Esophagus muscularis mucosa (tissue), 2 donors: ENCODE measurements around the gene IL15RA.

Experiments used
- POLR2A ChIP-seq: fragments of 450-650 bp; IDR thresholded peaks from one replicate; pipeline ENCODE4 v1.6.1; 2017; ENCODE audit warnings: antibody characterized with exemption, moderate library complexity, mild to moderate bottlenecking, low read depth
- POLR2AphosphoS5 ChIP-seq, 2 donors: sonication (generic); formaldehyde crosslinking; IDR thresholded peaks; one replicate each; pipeline ENCODE4 v1.6.1; 2017; ENCODE audit warnings: antibody characterized with exemption in 2 of 2

- TF ChIP-seq POLR2AphosphoS5 (IDR thresholded peaks at IDR 0.05) (no peak), POLR2A (no peak)
These were observed 39.1 kb downstream of the IL15RA start for GRCh38 chr10:5938291-5938690.
